ENCODE results near the gene TRPM1.

TRPM1 gene

DNA sequence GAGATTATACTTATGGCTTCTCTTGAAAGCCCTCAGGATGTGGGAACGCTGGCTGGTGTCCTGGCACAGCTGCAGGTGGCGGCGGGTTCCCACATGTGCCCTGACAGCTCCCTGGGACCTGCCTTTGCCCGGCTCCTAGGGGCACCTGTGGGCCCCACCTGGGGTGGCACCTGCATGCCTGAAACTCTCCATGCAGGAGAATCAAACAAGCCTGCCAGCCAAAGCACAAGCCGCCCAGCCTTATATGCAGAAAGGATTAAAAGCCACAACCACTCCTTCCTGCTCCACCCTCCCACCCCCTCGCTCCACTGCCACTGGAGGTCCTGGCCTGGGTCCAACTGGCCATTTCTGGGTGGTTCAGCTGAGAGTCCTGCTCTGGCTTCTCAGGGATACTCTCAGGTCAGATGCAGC is 18.1 kb downstream of the TRPM1 start:
- no peak for DNase-seq (ENCODE audit: low read depth in 1 of 2, low spot score in 1 of 2)

DNA sequence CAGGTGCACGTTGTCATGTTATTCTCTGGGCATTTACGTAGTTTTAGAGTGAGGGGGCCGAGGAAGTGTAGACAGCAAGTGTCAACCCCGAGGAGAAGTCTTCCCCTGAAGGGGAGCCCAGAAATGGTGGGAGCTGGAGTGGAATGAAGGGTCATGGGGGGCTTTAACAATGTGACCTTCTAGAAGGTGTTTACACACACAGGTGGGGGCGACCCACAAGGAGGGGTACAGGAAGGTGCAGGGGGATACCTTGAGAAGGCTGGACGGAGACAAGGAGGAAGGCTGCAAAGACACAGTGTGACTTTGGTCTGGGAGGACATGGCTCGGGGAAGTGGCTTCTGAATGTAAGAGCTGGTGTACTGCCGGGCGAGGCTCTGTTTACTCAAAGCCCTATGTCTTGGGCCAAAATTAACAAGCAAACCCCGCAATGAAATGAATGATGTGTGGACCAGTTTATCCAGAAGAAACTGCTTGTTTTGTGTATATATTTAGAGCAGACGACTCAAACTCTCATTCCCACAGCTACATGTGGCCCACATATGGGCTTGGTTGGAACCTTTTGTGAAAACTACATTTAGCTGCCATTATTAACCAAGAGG is 18.7 kb downstream of the TRPM1 start:
- no peak for DNase-seq (ENCODE audit: low read depth in 1 of 2, low spot score in 1 of 2)

DNA sequence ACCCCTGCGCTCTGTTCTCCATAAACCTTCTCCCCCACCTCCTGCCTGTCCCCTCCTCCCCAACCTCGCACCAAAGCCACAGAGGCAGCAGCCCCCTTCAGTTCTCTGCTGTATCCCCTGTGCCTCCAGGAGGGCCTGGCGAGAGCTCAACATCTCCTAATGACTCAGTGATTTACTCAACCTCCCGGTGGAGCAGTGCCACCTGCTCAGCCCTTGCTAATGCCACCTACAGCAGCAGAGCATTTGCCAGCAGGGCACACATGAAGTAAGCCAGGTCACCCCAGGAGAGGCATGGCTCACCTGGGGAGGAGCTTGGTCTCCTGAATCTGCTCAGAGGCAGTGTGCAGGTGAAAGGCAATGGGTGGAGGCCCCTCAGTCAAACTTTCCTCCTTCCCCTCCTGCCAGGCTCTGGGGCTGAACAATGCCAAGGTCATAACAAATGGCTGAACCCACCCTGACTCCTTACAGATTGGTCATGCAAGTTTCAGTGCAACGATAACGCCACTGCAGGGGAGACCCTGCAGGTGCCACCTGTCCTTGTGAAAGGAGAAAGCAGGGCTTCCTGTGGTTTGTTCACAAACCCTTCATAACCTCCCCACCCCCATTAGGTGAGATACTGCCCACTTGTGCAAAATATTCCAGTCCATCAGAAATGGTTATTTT is 19.8 kb downstream of the TRPM1 start:
- no peak for DNase-seq (ENCODE audit: low read depth in 1 of 2, low spot score in 1 of 2)

DNA sequence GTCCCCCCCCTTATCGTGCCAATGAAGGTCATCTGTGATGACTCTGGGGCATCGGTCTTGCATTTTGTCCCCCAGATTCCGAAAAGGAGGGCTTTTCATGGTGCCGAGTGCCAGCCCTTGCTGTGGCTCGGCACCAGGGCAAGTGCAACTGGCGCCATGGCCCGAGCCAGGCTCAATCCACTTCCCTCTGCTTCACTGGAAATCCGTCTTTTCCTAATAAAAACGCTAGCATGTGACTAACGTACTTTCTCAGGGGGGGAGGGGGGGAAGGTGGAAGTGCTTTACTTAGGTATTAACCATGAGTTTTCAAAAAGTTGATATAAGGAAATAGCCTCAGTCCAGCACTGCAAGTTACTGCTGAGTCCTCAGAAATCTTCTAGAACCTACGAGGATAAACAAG is 20.5 kb downstream of the TRPM1 start:
- DNase-seq (ENCODE audit: low read depth in 1 of 2, low spot score in 1 of 2): no peak

DNA sequence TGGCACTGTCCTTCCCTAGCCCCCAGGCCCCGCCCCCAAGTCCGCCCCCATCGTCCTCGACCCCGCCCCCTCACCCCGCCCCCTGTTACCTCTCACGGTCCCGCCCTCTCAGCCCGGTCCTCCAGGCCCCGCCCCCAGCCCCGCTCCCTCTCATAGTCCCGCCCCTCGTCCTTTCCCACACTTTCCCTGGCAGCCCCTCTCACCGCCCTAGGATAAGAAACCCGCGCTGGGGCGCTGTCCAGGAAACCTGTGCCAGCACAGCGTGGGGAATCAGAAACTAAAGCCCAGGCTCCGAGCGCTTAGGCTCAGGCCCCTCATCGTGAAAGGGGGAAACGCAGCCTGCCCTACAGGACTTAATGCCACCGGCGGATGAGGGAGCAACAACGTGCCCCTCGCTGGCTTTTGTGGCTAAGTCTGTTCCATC is 20.9 kb downstream of the TRPM1 start:
- DNase-seq (ENCODE audit: low read depth in 1 of 2, low spot score in 1 of 2): peak in 1 of 2 donors; percentile 11

DNA sequence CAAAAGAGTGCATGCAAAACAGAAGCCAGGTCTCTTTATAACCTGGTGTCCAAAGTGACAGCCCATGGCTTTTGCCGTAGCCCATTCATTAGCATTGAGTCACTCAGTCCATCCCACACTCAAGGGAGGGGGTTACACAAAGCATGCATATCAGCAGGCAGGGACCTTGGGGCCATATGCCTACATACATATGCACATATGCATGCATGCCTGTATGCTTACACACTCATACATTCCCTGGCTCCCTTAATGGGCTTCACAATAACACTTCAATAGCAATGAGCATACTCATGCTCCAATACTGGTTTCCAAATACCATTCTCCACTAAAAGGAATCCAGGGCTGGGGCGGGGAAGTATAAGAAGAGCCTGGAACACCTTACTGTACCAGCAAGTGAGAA is 22.0 kb downstream of the TRPM1 start:
- DNase-seq (ENCODE audit: low read depth in 1 of 2, low spot score in 1 of 2): no peak

DNA sequence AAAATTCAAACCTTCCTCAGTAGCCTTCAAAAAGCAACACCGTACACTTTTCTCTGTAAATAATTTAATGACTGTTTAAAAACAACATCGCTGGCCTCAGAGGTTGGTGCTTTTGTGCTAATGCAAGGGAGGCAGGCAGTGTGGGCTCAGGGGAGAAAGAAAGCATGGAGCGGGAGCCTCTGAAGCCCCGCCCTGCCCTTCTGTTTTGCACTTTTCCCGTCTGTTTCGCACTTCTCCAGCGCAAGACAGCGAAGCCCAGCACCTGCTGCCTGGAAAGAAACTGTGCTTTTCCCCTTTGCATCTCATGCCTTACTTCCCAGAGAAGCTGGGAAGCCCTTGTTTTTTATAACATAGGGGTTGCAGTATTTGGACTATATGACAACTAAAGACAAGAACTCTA is 23.1 kb downstream of the TRPM1 start:
- DNase-seq (ENCODE audit: low read depth in 1 of 2, low spot score in 1 of 2): no peak

DNA sequence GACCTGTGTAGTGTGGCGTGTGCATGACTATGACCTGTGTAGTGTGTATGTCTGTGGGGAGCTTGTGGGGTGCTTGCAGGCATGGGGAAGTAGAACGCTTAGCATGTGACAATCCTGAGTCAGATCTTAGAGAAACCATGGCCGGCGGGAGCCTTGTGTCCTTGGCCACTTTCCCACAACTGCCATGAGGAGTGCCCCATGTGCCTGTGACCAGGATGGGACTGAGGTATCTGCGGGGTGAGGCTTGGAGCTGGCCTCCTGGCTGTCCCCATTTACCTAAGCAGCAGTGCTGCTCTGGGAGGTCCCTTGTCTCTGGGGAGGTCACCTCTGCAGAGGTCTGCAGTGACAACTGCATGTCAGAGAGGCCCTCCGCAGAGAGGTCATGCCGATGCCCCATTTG is 23.6 kb downstream of the TRPM1 start:
- DNase-seq (ENCODE audit: low read depth in 1 of 2, low spot score in 1 of 2): no peak

DNA sequence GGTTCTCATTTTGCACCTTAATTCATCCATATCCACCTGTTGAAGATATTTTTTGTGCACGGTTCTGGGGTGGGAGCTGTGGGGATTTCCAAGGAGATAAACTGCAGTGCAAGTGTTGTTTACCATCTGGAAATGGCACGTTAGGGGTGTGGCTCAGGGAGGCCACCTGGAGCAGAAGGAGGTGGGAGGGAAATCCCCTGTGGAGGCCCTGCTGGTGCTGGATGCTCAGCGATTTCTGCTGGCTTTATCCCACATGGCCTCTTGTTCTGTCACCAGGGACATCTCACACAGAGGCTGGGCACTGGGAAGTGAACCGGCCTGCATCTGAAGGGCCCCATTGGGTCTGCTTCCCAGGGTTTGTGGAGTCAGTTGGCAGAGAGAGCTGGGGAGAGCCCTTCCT is 24.3 kb downstream of the TRPM1 start:
- DNase-seq (ENCODE audit: low read depth in 1 of 2, low spot score in 1 of 2): no peak

DNA sequence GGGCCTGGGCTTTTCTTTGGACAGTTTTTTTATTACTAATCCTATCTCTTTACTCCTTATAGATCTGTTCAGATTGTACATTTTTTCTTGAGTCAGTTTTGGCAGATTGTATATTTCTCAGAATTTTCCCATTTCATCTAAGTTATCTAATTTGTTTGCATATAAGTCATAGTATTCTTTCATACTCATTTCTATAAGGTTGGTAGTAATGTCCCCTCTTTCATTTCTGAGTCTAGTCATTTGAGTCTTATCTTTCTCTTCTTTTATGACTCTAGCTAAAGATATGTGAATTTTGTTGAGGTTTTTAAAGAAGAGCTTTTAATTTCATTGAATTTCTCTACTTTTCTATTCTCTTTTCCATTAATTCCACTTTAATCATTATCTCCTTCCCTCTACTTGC is 27.2 kb downstream of the TRPM1 start:
- no peak for DNase-seq (ENCODE audit: low read depth in 1 of 2, low spot score in 1 of 2)

DNA sequence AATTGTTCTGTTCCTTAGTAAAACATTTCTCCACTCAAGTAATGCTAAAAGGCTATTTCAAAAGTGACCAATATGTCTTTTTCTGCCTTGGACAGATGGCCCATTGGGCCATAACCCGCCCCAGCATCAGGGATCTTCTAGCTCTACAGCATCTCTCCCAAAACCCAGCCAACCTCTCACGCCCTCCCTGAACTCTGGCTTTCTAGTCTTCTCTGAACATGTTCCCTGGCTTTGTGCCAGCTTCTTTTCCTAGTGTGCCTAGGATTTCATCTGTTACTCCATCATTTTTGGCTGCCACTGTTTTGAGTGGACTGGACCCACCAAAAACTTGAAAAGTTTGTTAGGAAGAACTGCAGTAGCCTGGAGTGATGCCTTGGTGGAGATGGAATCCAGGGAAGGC is 30.7 kb downstream of the TRPM1 start:
- no peak for DNase-seq (ENCODE audit: low read depth in 1 of 2, low spot score in 1 of 2)

DNA sequence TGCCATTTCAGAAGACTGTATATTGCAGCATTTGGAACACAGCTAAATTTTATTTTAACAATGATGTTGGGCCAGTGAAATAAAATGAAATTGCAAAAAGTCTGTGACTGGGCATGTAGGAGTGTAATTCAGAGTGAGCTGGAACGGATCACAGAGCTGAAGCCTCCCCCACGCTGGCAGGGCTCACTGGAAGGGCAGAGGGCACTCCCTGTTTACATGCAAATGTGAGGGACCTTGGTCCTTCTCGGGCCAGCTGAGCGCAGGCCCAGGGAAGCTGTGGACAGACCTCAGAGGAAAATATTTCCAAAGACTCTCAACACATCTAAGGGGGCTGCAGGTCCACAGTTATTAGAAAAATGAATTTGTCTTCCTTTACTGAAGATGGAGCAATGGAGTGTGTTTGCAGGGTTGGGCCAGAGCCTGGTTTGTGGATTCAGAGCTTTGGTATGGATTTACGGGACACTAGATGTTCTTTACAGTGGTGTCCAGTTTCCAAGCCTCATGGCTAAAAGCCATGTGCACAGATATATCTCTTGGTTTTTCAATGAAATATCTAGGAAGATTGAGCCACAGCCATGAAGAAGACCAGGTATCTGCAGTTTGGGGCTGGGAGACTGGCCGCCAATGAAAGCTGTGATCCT is 32.0 kb downstream of the TRPM1 start:
- no peak for DNase-seq (ENCODE audit: low read depth in 1 of 2, low spot score in 1 of 2)

DNA sequence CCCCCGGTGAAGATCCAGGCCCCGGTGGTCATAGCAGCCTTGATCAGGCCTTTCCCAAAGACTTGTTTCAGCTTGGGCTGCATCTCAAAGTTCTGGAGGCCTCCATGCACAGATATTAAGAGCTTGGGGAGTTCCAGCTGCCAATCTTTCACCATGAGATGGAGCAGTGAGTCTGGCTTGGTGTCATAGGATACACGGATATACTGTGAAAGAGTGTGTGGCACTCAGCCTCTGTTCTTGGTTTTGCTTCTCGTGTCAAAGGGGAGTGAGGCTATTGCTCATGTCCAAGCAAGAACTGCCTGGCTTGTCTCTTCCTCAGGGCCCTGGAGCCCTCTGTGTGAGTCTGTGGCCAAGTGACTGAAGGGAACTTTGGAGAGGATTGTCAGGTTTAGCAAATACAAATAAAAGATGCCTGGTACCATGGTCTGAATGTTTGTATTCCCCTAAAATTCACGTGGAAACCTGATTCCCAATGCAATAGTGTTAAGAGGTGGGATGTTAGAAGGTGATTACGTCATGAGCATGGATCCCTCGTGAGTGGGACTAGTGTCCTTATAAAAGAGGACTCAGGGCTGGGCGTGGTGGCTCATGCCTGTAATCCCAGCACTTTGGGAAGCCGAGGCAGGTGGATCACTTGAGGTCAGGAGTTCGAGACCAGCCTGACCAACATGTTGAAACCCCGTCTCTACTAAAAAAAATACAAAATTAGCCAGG is 33.5 kb downstream of the TRPM1 start:
- DNase-seq (ENCODE audit: low read depth in 1 of 2, low spot score in 1 of 2): no peak

DNA sequence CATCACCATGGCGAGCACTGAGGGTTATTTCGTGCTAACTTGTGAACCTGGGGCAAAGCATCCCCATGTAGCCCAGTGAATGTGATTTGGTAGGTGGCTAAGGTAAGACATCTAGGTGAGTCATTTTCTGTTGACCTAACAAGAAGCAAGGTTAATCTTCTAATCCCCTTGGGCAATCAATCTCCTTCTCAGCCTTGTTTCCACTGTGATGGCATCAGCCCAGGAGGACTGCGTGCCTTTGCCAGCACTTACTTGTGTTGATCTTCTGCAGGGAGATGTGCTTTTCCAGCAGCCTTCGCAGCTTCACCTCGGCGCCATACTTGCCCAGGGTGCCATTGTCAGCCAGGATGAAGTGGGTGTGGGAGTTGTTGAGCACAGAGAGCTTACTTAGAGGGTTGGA is 35.7 kb downstream of the TRPM1 start:
- no peak for DNase-seq (ENCODE audit: low read depth in 1 of 2, low spot score in 1 of 2)

DNA sequence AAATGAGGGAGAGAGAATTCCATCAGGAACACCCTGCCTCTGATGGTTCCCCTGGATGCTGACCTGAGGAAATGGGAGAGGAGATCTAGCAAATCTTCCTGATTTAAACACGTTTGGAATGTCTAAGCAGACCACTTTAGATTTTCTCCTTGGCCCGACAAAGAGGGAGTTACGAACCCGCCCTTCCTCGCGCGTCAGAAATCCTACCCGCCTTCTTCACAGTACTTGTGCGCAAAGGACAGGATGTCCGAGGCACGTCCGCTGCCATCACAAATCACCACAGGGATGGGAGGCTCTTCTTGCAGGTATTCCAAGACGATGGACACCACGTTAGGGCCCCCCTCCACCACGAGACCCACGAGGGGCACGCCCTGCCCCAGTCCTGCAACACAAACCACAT is 38.6 kb downstream of the TRPM1 start:
- no peak for DNase-seq (ENCODE audit: low read depth in 1 of 2, low spot score in 1 of 2)

DNA sequence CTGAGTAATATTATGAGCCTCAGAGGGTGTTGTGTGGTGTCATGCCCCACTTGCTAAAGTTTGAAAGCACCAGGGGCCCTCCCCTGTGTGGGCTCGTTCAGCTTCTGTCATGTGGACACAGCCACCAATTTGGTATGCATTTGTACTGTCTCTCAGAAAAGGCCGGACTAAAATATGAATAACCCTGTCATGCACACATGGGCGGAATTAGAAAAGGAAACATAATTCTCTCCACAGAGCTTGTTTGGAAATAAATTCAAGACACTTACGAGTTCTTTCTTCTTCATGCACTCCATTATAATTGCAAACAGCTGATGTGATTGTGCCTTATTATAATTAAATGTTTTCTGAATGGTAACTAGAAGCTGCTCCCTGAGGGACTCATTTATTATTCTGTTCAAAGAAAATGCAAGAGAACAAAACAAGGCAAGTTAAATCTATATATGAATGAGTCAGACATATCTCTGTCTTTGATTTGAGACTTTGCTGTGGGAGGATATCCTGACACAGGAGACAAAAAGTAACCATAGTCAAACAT is 39.1 kb downstream of the TRPM1 start:
- DNase-seq (ENCODE audit: low read depth in 1 of 2, low spot score in 1 of 2): no peak

DNA sequence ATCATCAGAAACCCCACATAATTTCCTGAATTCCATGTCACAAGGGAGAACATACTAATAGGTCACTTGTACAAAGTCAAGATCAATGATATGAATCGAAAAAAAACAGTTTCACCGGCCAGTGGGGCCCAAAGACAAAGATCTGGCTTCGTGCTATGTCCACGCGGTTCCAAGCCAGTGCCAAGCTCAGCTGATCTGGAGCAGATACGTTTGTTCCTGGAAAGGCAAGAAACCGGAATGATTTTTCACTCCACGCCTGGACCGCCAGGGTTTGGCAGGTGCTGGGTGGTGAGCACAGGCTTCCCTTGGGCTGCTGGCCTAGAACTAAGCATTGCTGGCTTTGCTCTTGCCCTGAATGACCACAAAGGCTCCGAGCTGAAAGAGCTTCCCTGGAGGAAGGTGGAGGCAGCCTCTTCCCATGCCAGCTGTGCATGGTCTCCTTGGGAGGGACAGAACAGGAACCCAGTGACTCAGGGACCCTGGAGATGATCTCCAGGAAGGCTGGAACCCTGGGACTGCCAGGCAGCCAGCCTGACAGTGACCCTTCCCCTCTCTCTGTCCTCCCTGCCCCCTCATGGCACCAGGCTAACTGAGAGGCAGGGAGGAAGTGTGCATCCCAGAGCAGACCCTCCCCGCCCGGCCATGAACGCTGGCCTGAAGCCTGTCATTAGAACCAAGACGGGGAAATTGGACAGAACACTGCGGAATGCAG is 40.9 kb downstream of the TRPM1 start:
- no peak for DNase-seq (ENCODE audit: low read depth in 1 of 2, low spot score in 1 of 2)

DNA sequence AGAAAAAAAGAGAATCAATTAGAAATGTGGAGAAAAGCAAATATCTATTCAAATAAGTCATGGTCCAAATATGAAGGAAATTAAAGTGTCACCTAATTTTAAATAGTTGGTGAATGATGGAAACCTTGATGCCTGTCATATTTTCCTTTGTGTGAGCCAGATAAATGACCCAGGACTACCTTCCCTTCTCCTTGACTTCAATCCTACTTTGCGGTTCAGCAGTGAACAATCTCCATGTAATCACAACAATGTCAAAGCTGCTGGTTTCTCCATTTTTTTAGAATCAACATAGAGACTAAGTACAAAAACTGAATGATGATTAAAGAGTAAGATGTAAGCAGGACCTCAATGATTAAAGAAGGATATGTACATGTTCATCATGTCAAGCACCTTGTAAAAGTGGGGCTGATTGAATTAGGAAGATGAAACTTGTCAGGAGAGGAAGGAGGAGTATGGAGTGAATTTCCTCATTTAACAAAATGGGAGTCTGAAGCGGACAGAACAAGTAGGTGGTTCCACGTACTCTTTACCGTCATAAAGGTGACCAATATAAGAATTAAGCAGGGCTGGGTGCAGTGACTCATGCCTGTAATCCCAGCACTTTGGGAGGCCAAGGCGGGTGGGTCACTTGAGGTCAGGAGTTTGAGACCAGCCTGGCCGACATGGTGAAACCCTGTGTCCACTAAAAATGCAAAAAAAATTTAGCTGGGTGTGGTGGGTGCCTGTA is 43.1 kb downstream of the TRPM1 start:
- no peak for DNase-seq (ENCODE audit: low read depth in 1 of 2, low spot score in 1 of 2)

DNA sequence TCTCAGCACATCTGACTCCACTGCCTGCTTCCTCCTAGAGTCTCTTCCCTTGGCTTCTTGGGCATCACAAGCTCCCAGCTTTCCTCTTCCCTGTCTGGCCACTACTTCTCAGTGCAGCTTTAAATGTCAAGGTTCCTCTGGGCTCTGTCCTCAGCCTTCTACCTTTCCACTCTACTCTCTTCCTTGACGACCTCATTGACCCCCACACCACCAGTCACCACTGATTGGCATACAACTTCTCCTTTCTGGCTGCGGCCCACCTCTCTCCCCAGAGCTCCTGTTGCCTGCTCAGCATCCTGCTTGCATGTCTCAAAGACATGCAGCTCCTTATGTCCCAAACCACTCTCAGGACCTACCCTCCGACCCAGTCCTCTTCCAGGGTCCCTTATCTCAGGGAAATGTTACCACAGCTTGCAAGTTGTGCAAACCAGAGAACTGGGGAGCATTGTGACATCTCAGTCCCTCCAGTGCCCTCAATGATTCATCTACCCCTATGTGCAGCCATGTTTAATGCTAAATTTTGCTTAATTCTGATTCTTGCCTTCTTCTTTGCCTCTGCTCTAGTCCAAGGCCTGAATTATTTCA is 49.9 kb downstream of the TRPM1 start:
- DNase-seq (ENCODE audit: low read depth in 1 of 2, low spot score in 1 of 2): no peak

DNA sequence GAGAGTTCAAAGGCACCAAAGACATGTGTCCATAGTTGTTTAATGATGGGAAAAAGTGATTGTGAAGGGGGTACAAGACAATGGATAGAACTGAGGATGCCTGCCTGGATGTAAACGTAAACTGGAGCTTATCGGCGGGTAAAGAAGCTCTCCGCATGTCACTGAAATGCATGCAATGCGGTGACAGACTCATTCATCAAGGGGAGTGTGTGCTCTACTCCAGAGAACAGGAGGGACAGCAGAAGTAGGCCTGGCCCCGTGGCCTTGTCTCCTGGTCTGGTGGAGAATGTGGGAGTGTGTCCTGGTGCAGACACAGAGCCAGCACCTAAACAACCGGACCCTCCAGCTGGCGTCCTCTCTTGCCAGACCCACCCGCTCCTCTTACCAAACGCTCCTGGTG is 50.6 kb downstream of the TRPM1 start:
- DNase-seq (ENCODE audit: low read depth in 1 of 2, low spot score in 1 of 2): no peak

All from activated CD4-positive, alpha-beta T cell treated with anti-CD3 and anti-CD28 coated beads, Interleukin-2, amount 50 U/mL, for 24 hours (primary cell).